Testis (tissue), 2 donors: ENCODE results near the gene SLC22A31.

Source experiments
- POLR2A ChIP-seq: fragments of 450-650 bp; IDR thresholded peaks from one replicate; pipeline ENCODE4 v1.6.1; 2017; ENCODE audit warnings: antibody characterized with exemption, mild to moderate bottlenecking, moderate library complexity
- TF ChIP-seq, protein P1 (sequence below), 3 experiments: fragments of 450-650 bp in 2 of 3; fragments of 200-600 bp in 1 of 3; sonication (generic) in 1 of 3; IDR thresholded peaks; one replicate each; pipeline ENCODE4 v1.5.1; 2016 to 2019; ENCODE audit warnings: antibody characterized with exemption in 3 of 3, mild to moderate bottlenecking in 2 of 3, moderate library complexity in 1 of 3

DNA sequence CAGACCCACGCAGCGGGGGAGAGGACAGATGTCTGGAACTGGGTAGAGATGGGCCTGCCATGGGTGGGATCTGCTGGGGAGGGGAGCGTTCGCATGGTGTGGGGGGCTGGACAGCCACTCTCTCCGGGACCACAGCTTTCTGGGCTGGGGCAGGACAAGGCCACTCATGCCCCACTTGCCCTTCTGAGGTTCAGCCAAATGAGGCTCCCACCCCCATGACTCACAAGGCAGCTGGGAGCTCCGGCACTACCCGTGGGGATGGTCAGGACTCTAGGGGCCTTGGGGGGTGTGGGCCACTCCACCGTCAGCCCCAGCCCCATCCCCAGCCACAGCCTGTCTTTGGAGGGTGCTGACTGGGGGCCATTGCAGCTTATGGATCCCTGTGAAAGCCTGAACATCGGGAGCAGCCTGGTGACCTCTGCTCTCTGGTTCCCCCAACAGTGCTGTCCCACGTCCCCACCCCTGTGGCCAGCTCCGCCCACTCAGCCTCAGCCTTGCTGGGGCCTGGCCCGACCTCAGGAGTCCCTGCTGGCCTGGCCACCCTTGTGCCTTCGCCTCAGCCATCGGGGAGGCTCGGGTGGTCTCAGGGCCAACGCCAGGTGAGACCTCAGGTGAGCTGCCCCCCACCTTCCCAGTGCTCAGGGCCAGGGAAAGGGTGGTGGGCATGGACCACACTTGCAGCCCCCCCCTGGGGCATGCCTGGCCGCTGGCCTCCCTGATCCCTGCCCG, 33.5 kb downstream of the SLC22A31 start:
- TF ChIP-seq, protein P1, sequence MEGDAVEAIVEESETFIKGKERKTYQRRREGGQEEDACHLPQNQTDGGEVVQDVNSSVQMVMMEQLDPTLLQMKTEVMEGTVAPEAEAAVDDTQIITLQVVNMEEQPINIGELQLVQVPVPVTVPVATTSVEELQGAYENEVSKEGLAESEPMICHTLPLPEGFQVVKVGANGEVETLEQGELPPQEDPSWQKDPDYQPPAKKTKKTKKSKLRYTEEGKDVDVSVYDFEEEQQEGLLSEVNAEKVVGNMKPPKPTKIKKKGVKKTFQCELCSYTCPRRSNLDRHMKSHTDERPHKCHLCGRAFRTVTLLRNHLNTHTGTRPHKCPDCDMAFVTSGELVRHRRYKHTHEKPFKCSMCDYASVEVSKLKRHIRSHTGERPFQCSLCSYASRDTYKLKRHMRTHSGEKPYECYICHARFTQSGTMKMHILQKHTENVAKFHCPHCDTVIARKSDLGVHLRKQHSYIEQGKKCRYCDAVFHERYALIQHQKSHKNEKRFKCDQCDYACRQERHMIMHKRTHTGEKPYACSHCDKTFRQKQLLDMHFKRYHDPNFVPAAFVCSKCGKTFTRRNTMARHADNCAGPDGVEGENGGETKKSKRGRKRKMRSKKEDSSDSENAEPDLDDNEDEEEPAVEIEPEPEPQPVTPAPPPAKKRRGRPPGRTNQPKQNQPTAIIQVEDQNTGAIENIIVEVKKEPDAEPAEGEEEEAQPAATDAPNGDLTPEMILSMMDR (IDR thresholded peaks at IDR 0.05): no peak
- no peak for TF ChIP-seq POLR2A
